Endothelial cell of umbilical vein (primary cell): ENCODE measurements around the gene ASPHD1. TPM values are rescaled to one million over a fixed set of nuclear protein-coding genes. Genes with fewer than 3 reads are reported as not detected.

ENCODE experiments used
- BruUV-seq: library from RNA; stranded (reverse); fragments of 400-500 nt; replicated peaks from 2 replicates; lab custom pipeline; 2021; lab: Mats Ljungman, UMichigan
- CTCF ChIA-PET: fragments of 300-600, 350-600 bp; sonication (Branson Sonifier 250); formaldehyde crosslinking; loops from one replicate; lab custom pipeline; 2021; ENCODE audit warnings: antibody characterized with exemption, inconsistent platforms; lab: Charles Lee
- POLR2A ChIA-PET: fragments of 300-600, 350-600 bp; sonication (Branson Sonifier 250); formaldehyde crosslinking; loops from one replicate; lab custom pipeline; 2021; ENCODE audit warnings: antibody characterized with exemption, inconsistent platforms; lab: Charles Lee
- DNase-seq: peaks from one replicate; pipeline ENCODE4 v3.0.0-alpha.2; 2011; ENCODE audit warnings: low read depth, low spot score
- FAIRE-seq: peaks from 2 replicates; lab custom pipeline; 2011; peaks lifted over from hg19 to GRCh38; lab: Jason Lieb, UNC
- H2AFZ ChIP-seq: 2 replicates; pipeline ENCODE4 v1.6.0; 2012; ENCODE audit warnings: low read depth, low read length, control low read depth, inconsistent platforms
- H3K27ac ChIP-seq: 2 replicates; pipeline ENCODE4 v1.5.1; 2011; ENCODE audit warnings: low read depth, mild to moderate bottlenecking, control low read depth, low read length, moderate library complexity; ENCODE audit not compliant: insufficient read depth
- H3K27me3 ChIP-seq, 2 experiments: 2 replicates each; pipeline versions ENCODE4 v1.6.0 to v1.6.1; 2011; ENCODE audit warnings: low read length in 2 of 2, mixed read lengths in 1 of 2; ENCODE audit not compliant: control insufficient read depth in 2 of 2, insufficient read depth in 2 of 2
- H3K36me3 ChIP-seq, 2 experiments: 2 replicates in 1 of 2; 3 replicates in 1 of 2; pipeline ENCODE4 v1.5.1; 2011; ENCODE audit warnings: low read length in 2 of 2, mild to moderate bottlenecking in 1 of 2, moderate library complexity in 1 of 2; ENCODE audit not compliant: control insufficient read depth in 2 of 2, insufficient read depth in 2 of 2; ENCODE audit errors: extremely low read depth in 1 of 2
- H3K4me1 ChIP-seq: 3 replicates; pipeline ENCODE4 v1.5.1; 2011; ENCODE audit warnings: mild to moderate bottlenecking, low read length; ENCODE audit not compliant: control insufficient read depth, insufficient read depth; ENCODE audit errors: extremely low read depth
- H3K4me2 ChIP-seq: 2 replicates; pipeline ENCODE4 v1.6.1; 2011; ENCODE audit warnings: low read length, control low read depth, mixed read lengths; ENCODE audit not compliant: insufficient read depth
- H3K4me3 ChIP-seq, 3 experiments: fragments of 200-600 bp in 1 of 3; sonication (generic), shearing (Covaris generic) in 1 of 3; replicated peaks in 1 of 3; 2 replicates each; pipeline ENCODE4 v1.5.1; 2011 to 2016; ENCODE audit warnings: control low read depth in 3 of 3, low read length in 3 of 3, mild to moderate bottlenecking in 2 of 3, inconsistent platforms in 1 of 3, low read depth in 1 of 3, moderate library complexity in 1 of 3; ENCODE audit not compliant: insufficient read depth in 1 of 3
- H3K79me2 ChIP-seq: 2 replicates; pipeline ENCODE4 v1.6.0; 2012; ENCODE audit warnings: low read length, inconsistent platforms; ENCODE audit not compliant: control insufficient read depth, insufficient read depth
- H3K9ac ChIP-seq: replicated peaks from 2 replicates; pipeline ENCODE3; 2011; ENCODE audit warnings: low read length, control low read depth; ENCODE audit not compliant: insufficient read depth; ENCODE audit errors: extremely low read depth
- H3K9me1 ChIP-seq: replicated peaks from 3 replicates; pipeline ENCODE4 v1.6.0; 2011; ENCODE audit warnings: mild to moderate bottlenecking, low read length; ENCODE audit not compliant: control insufficient read depth, insufficient read depth; ENCODE audit errors: extremely low read depth
- H3K9me3 ChIP-seq: replicated peaks from 2 replicates; pipeline ENCODE4 v1.5.1; 2012; ENCODE audit warnings: low read length, inconsistent platforms; ENCODE audit not compliant: control insufficient read depth, insufficient read depth
- H4K20me1 ChIP-seq: replicated peaks from 2 replicates; pipeline ENCODE3; 2011; ENCODE audit warnings: mild to moderate bottlenecking, low read length; ENCODE audit not compliant: control insufficient read depth, insufficient read depth; ENCODE audit errors: extremely low read depth
- GATA2 ChIP-seq: IDR thresholded peaks from 2 replicates; pipeline ENCODE4 v1.7.0; 2011; ENCODE audit warnings: low read depth, mild to moderate bottlenecking, moderate library complexity, mixed read lengths, low read length; ENCODE audit not compliant: insufficient read length, insufficient read depth
- dilution Hi-C: fragments of 300-500 bp; cut with MboI; formaldehyde crosslinking; loops from one replicate; pipeline ENCODE4 v1.15.0; 2019; ENCODE audit warnings: low sequenced_read_pairs; ENCODE audit not compliant: extremely low pct_ligation_motif_present
- intact Hi-C: fragments of 100-400 bp; cut with micrococcal nuclease; formaldehyde crosslinking; loops from one replicate; pipeline ENCODE4 v1.10.0; 2022
- polyA plus RNA-seq, 4 experiments: library from polyadenylated mRNA; depleted of rRNA in 3 of 4; stranded (reverse) in 3 of 4; unstranded in 1 of 4; fragments of >200 nt; gene quantifications; 2 replicates each; pipeline versions ENCODE4 v1.2.1 to v1.2.3, GENCODE V29; 2011 to 2012; ENCODE audit warnings: missing spikeins in 1 of 4
- total RNA-seq: library from RNA; stranded (reverse); gene quantifications from 2 replicates; pipeline ENCODE4 v1.2.3, GENCODE V29; 2021
- TF ChIP-seq, protein P1 (sequence below), 2 donors: IDR thresholded peaks; 1 replicate in 1 of 2; 2 replicates in 1 of 2; pipeline ENCODE4 v1.5.1; 2011; ENCODE audit warnings: low read length in 2 of 2, mild to moderate bottlenecking in 2 of 2, moderate library complexity in 2 of 2, control low read depth in 1 of 2, inconsistent platforms in 1 of 2, low read depth in 1 of 2; ENCODE audit not compliant: insufficient read depth in 1 of 2; ENCODE audit errors: extremely low read depth in 1 of 2

ASPHD1 gene
- total and polyA plus RNA-seq, 2 donors (not counting 3 experiments of a cell fraction or from before 2014, with no cell fraction given) = 0.90 to 1.2 TPM

DNA sequence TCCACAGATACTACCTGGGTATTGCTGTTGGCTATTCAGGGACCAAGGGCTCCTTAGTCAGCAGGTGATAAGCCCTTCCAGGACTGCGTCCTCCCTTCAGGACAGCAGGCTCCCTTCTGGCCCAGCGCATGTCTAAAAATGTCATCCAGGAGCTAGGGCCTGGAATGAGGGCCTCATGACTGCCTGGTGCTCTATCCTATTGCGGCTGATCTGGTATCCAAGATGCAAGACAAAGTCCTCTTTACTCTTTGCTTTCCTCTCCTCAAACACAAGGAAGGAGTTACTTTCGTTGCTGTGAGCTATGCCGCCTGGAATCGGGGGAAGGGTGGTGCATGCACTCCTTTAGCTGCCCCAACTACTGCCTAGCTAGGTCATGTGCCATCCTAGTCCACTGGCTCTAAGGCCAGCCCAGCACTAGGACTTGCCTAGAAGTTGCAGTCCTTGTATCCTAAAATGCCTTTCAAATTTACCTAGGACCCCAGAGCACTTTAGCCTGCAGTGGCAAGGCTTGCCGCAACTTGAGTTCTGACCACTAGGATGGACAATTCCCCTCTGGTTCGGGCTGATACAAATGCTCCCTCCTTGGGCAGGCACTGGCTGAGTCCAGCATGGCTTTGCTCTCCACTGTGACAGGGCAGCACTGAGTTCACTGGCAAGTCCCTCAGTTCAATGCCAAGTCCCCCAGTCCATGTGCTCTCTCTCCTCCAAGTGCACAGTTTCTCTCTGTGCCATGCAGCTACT is 51.5 kb downstream of the ASPHD1 start:
- intact Hi-C loops (no loop called here), dilution Hi-C loops (no loop called here)
- Histone ChIP-seq H2AFZ (no peak overlapping the region), H3K4me2 (no peak overlapping the region), H3K4me3 (no peak overlapping the region), H3K36me3 (no peaks in the 10 kb centered on the region), H3K9me3 (no peaks in the 10 kb centered on the region), H3K27ac (no peak overlapping the region), H3K27me3 (no peaks in the 10 kb centered on the region), H4K20me1 (no peaks in the 10 kb centered on the region), H3K4me1 (no peaks in the 10 kb centered on the region), H3K9me1 (no peaks in the 10 kb centered on the region), H3K9ac (no peak overlapping the region), H3K79me2 (no peaks in the 10 kb centered on the region)
- ChIA-PET CTCF (interaction anchor here (1.0 to 1.7 kb wide), 3 partner anchors 9 to 104 kb away, joined by 3 to 8 read pairs (median 5); partner anchors contain the start of gene TMEM219), POLR2A (no interaction called here)
- FAIRE-seq = no peak
- no TSS peak for BruUV-seq
- TF ChIP-seq, protein P1, sequence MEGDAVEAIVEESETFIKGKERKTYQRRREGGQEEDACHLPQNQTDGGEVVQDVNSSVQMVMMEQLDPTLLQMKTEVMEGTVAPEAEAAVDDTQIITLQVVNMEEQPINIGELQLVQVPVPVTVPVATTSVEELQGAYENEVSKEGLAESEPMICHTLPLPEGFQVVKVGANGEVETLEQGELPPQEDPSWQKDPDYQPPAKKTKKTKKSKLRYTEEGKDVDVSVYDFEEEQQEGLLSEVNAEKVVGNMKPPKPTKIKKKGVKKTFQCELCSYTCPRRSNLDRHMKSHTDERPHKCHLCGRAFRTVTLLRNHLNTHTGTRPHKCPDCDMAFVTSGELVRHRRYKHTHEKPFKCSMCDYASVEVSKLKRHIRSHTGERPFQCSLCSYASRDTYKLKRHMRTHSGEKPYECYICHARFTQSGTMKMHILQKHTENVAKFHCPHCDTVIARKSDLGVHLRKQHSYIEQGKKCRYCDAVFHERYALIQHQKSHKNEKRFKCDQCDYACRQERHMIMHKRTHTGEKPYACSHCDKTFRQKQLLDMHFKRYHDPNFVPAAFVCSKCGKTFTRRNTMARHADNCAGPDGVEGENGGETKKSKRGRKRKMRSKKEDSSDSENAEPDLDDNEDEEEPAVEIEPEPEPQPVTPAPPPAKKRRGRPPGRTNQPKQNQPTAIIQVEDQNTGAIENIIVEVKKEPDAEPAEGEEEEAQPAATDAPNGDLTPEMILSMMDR (IDR thresholded peaks at IDR 0.05; ENCODE audit: extremely low read depth in 1 of 2, insufficient read depth in 1 of 2, low read depth in 1 of 2, low read length in 2 of 2) = peak in 1 of 2 donors; percentile 1
- TF ChIP-seq GATA2 = no peak
- DNase-seq = no peak

Other genes with a start within 250 kb of the ASPHD1 start
- gene SPN, start 237.2 kb upstream of the ASPHD1 start, total RNA-seq = not detected in 2 replicates
- gene SPN, start 237.2 kb upstream of the ASPHD1 start, polyA plus RNA-seq = not detected in 2 replicates
- 0.28 and 0.44 TPM in 2 replicates for gene QPRT, start 221.3 kb upstream of the ASPHD1 start, total RNA-seq
- 0.40 and 0.41 TPM in 2 replicates for gene QPRT, start 221.3 kb upstream of the ASPHD1 start, polyA plus RNA-seq
- not detected in 2 replicates for gene C16orf54, start 154.5 kb upstream of the ASPHD1 start, total RNA-seq
- gene C16orf54, start 154.5 kb upstream of the ASPHD1 start, polyA plus RNA-seq = not detected in 2 replicates
- not detected in 2 replicates for gene ZG16, start 122.2 kb upstream of the ASPHD1 start, total RNA-seq
- not detected in 2 replicates for gene ZG16, start 122.2 kb upstream of the ASPHD1 start, polyA plus RNA-seq
- 82.3 and 90.0 TPM in 2 replicates for gene KIF22, start 109.7 kb upstream of the ASPHD1 start, total RNA-seq
- gene KIF22, start 109.7 kb upstream of the ASPHD1 start, polyA plus RNA-seq = 67.3 and 67.9 TPM in 2 replicates
- gene MAZ, start 94.0 kb upstream of the ASPHD1 start, total RNA-seq = 311 TPM in 2 replicates
- gene MAZ, start 94.0 kb upstream of the ASPHD1 start, polyA plus RNA-seq = 165 and 212 TPM in 2 replicates
- 2.3 and 3.3 TPM in 2 replicates for gene PRRT2, start 88.3 kb upstream of the ASPHD1 start, total RNA-seq
- gene PRRT2, start 88.3 kb upstream of the ASPHD1 start, polyA plus RNA-seq = 3.3 and 3.4 TPM in 2 replicates
- gene PAGR1, start 84.3 kb upstream of the ASPHD1 start, total RNA-seq = 24.2 and 26.3 TPM in 2 replicates
- 13.0 and 15.9 TPM in 2 replicates for gene PAGR1, start 84.3 kb upstream of the ASPHD1 start, polyA plus RNA-seq
- gene MVP, start 80.0 kb upstream of the ASPHD1 start, total RNA-seq = 116 and 118 TPM in 2 replicates
- 47.0 and 49.8 TPM in 2 replicates for gene MVP, start 80.0 kb upstream of the ASPHD1 start, polyA plus RNA-seq
- 67.3 and 68.7 TPM in 2 replicates for gene CDIPT, start 37.3 kb upstream of the ASPHD1 start, total RNA-seq
- 161 and 179 TPM in 2 replicates for gene CDIPT, start 37.3 kb upstream of the ASPHD1 start, polyA plus RNA-seq
- gene SEZ6L2, start 938 bp upstream of the ASPHD1 start, total RNA-seq = 2.4 and 2.5 TPM in 2 replicates
- 4.5 and 5.6 TPM in 2 replicates for gene SEZ6L2, start 938 bp upstream of the ASPHD1 start, polyA plus RNA-seq
- gene KCTD13, start 25.7 kb downstream of the ASPHD1 start, total RNA-seq = 21.0 and 24.2 TPM in 2 replicates
- 22.6 and 25.0 TPM in 2 replicates for gene KCTD13, start 25.7 kb downstream of the ASPHD1 start, polyA plus RNA-seq
- 99.4 and 110 TPM in 2 replicates for gene TMEM219, start 61.6 kb downstream of the ASPHD1 start, total RNA-seq
- gene TMEM219, start 61.6 kb downstream of the ASPHD1 start, polyA plus RNA-seq = 182 and 201 TPM in 2 replicates
- gene TAOK2, start 73.4 kb downstream of the ASPHD1 start, total RNA-seq = 112 and 114 TPM in 2 replicates
- 52.8 and 57.5 TPM in 2 replicates for gene TAOK2, start 73.4 kb downstream of the ASPHD1 start, polyA plus RNA-seq
- 8.6 and 8.7 TPM in 2 replicates for gene HIRIP3, start 95.1 kb downstream of the ASPHD1 start, total RNA-seq
- gene HIRIP3, start 95.1 kb downstream of the ASPHD1 start, polyA plus RNA-seq = 6.7 and 7.2 TPM in 2 replicates
- 76.4 and 84.1 TPM in 2 replicates for gene INO80E, start 95.8 kb downstream of the ASPHD1 start, total RNA-seq
- gene INO80E, start 95.8 kb downstream of the ASPHD1 start, polyA plus RNA-seq = 41.7 and 42.7 TPM in 2 replicates
- 0.58 and 0.60 TPM in 2 replicates for gene DOC2A, start 110.5 kb downstream of the ASPHD1 start, total RNA-seq
- 0.63 and 1.1 TPM in 2 replicates for gene DOC2A, start 110.5 kb downstream of the ASPHD1 start, polyA plus RNA-seq
- gene C16orf92, start 122.7 kb downstream of the ASPHD1 start, total RNA-seq = not detected in 2 replicates
- not detected in 2 replicates for gene C16orf92, start 122.7 kb downstream of the ASPHD1 start, polyA plus RNA-seq
- gene TLCD3B, start 130.8 kb downstream of the ASPHD1 start, total RNA-seq = 0.86 and 0.99 TPM in 2 replicates
- 0.37 and 0.59 TPM in 2 replicates for gene TLCD3B, start 130.8 kb downstream of the ASPHD1 start, polyA plus RNA-seq
- gene ALDOA, start 165.3 kb downstream of the ASPHD1 start, total RNA-seq = 1,029 and 1,114 TPM in 2 replicates
- 871 and 972 TPM in 2 replicates for gene ALDOA, start 165.3 kb downstream of the ASPHD1 start, polyA plus RNA-seq
- 159 and 167 TPM in 2 replicates for gene PPP4C, start 175.5 kb downstream of the ASPHD1 start, total RNA-seq
- 327 and 378 TPM in 2 replicates for gene PPP4C, start 175.5 kb downstream of the ASPHD1 start, polyA plus RNA-seq
- gene TBX6, start 191.4 kb downstream of the ASPHD1 start, total RNA-seq = 0.42 and 0.60 TPM in 2 replicates
- gene TBX6, start 191.4 kb downstream of the ASPHD1 start, polyA plus RNA-seq = 0.30 and 0.40 TPM in 2 replicates
- 46.1 and 47.6 TPM in 2 replicates for gene YPEL3, start 195.7 kb downstream of the ASPHD1 start, total RNA-seq
- 78.0 and 89.7 TPM in 2 replicates for gene YPEL3, start 195.7 kb downstream of the ASPHD1 start, polyA plus RNA-seq
- gene GDPD3, start 213.0 kb downstream of the ASPHD1 start, total RNA-seq = 17.9 and 18.6 TPM in 2 replicates
- 7.8 and 8.0 TPM in 2 replicates for gene GDPD3, start 213.0 kb downstream of the ASPHD1 start, polyA plus RNA-seq
- gene MAPK3, start 222.7 kb downstream of the ASPHD1 start, total RNA-seq = 138 and 143 TPM in 2 replicates
- gene MAPK3, start 222.7 kb downstream of the ASPHD1 start, polyA plus RNA-seq = 294 and 337 TPM in 2 replicates